BLaER1 treated with 17β-estradiol and CSF1 and Interleukin-3, amounts not matched to agents 10 nM and 100 nM (cell line): ENCODE measurements around the gene TBC1D14.

ENCODE experiments used
- H3K27ac ChIP-seq, 11 experiments: shearing (Covaris generic); formaldehyde crosslinking; 2 replicates each; pipeline ENCODE4 v1.8.1; 2022
- H3K27me3 ChIP-seq, 11 experiments: shearing (Covaris generic); formaldehyde crosslinking; 2 replicates each; pipeline ENCODE4 v1.8.1; 2022
- H3K36me3 ChIP-seq, 11 experiments: shearing (Covaris generic); formaldehyde crosslinking; 2 replicates each; pipeline ENCODE4 v1.8.1; 2022
- H3K4me1 ChIP-seq, 10 experiments: shearing (Covaris generic); formaldehyde crosslinking; 2 replicates each; pipeline ENCODE4 v1.8.1; 2022
- H3K4me2 ChIP-seq, 11 experiments: shearing (Covaris generic); formaldehyde crosslinking; 2 replicates each; pipeline ENCODE4 v1.8.1; 2022
- H3K4me3 ChIP-seq, 10 experiments: shearing (Covaris generic); formaldehyde crosslinking; 2 replicates each; pipeline ENCODE4 v1.8.1; 2022
- H3K9ac ChIP-seq, 11 experiments: shearing (Covaris generic); formaldehyde crosslinking; 2 replicates each; pipeline ENCODE4 v1.8.1; 2022
- H3K9me3 ChIP-seq, 11 experiments: shearing (Covaris generic); formaldehyde crosslinking; replicated peaks in 1 of 11; 2 replicates each; pipeline ENCODE4 v1.8.1; 2022
- H4K20me1 ChIP-seq, 11 experiments: shearing (Covaris generic); formaldehyde crosslinking; 2 replicates each; pipeline ENCODE4 v1.8.1; 2022
- Cebpa-rat ChIP-seq, 11 experiments: shearing (Covaris generic); IDR thresholded peaks; 2 replicates each; pipeline ENCODE4 v1.8.1; 2022

TBC1D14 gene

DNA sequence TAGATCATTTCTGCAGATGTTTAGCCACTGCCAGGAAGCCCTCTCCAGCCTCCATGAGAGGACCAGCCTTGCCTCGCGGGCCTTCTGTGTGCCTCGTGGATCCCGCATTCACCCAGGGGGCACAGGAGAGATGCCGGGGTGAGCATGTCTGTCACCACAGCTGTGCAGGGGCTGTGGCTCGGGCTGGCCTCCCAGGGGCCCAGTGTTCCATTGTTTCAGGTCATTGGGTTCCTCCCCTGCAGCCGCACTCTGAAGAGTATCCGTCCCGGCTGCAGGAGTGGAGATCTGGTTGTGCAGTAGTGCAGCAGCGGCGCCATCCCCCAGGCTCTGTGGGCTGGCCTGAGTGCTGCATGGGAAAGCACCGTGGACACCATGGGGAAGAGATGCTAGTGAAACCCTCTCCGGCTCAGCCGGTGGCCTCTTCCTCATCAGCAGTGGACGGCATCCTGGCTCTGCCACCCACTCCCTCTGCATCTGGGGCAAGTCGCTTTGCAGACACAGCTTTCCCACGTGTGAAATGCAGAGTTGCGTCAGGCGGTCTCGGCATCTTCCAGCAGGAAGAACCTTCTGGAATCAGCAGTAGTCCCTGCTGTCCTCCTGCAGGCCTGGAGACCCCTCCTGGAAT is 29.1 kb downstream of the TBC1D14 start:
- H3K9ac ChIP-seq, result peak overlapping the region; percentile 89 to 99 (median 94)
- H3K36me3 ChIP-seq, result peaks cover 26 to 51% (median 40%) of the 10 kb centered on the region in 11 experiments
- H4K20me1 ChIP-seq, result peaks cover 0 to 4% (median 0%) of the 10 kb centered on the region in 11 experiments; a peak in 2 of 22 replicates
- no peak for TF ChIP-seq Cebpa-rat (IDR thresholded peaks at IDR 0.05)
- peak overlapping the region; percentile 96 to 100 (median 99) for H3K27ac ChIP-seq
- no peaks in the 10 kb centered on the region for H3K27me3 ChIP-seq
- H3K4me3 ChIP-seq, result peak overlapping the region; percentile 49 to 75 (median 64)
- peaks cover 0 to 24% (median 16%) of the 10 kb centered on the region in 11 experiments; a peak in 16 of 22 replicates for H3K9me3 ChIP-seq
- peak overlapping the region; percentile 94 to 100 (median 99) for H3K4me2 ChIP-seq
- H3K4me1 ChIP-seq, result peaks cover 93 to 98% (median 96%) of the 10 kb centered on the region in 10 experiments

GRCh38 chr4:6939761-6940743 is 30.4 kb downstream of the TBC1D14 start:
- peak overlapping the region; percentile 96 to 100 (median 99) for H3K27ac ChIP-seq
- H3K4me1 ChIP-seq, result peaks cover 93 to 98% (median 96%) of the 10 kb centered on the region in 10 experiments
- no peaks in the 10 kb centered on the region for H3K27me3 ChIP-seq
- no peak for TF ChIP-seq Cebpa-rat (IDR thresholded peaks at IDR 0.05)
- peak overlapping the region; percentile 49 to 75 (median 64) for H3K4me3 ChIP-seq
- peaks cover 20 to 51% (median 36%) of the 10 kb centered on the region in 11 experiments; a peak in 20 of 22 replicates for H3K36me3 ChIP-seq
- H3K4me2 ChIP-seq, result peak overlapping the region; percentile 94 to 100 (median 99)
- H4K20me1 ChIP-seq, result peaks cover 0 to 4% (median 0%) of the 10 kb centered on the region in 11 experiments; a peak in 2 of 22 replicates
- H3K9ac ChIP-seq, result peak overlapping the region; percentile 89 to 99 (median 94)
- H3K9me3 ChIP-seq, result peaks cover 0 to 17% (median 9%) of the 10 kb centered on the region in 11 experiments; a peak in 12 of 22 replicates

GRCh38 chr4:6940744-6941137 is 31.1 kb downstream of the TBC1D14 start:
- H4K20me1 ChIP-seq, result peaks cover 0 to 5% (median 0%) of the 10 kb centered on the region in 11 experiments; a peak in 3 of 22 replicates
- H3K27me3 ChIP-seq, result no peaks in the 10 kb centered on the region
- H3K9me3 ChIP-seq, result peaks cover 0 to 15% (median 9%) of the 10 kb centered on the region in 11 experiments; a peak in 12 of 22 replicates
- H3K4me3 ChIP-seq, result peak overlapping the region; percentile 49 to 75 (median 64)
- H3K4me1 ChIP-seq, result peaks cover 93 to 98% (median 96%) of the 10 kb centered on the region in 10 experiments
- peaks cover 20 to 50% (median 35%) of the 10 kb centered on the region in 11 experiments; a peak in 20 of 22 replicates for H3K36me3 ChIP-seq
- peak overlapping the region; percentile 96 to 100 (median 99) for H3K27ac ChIP-seq
- no peak for TF ChIP-seq Cebpa-rat (IDR thresholded peaks at IDR 0.05)
- peak overlapping the region; percentile 89 to 99 (median 94) for H3K9ac ChIP-seq
- H3K4me2 ChIP-seq, result peak overlapping the region; percentile 94 to 100 (median 99)

- Histone ChIP-seq H3K36me3 (peaks cover 19 to 50% (median 35%) of the 10 kb centered on the region in 11 experiments; a peak in 20 of 22 replicates), H3K9ac (peak overlapping the region; percentile 89 to 99 (median 94)), H3K27ac (peak overlapping the region; percentile 96 to 100 (median 99)), H3K9me3 (peaks cover 0 to 6% (median 5%) of the 10 kb centered on the region in 11 experiments; a peak in 12 of 22 replicates), H3K4me2 (peak overlapping the region; percentile 94 to 100 (median 99)), H4K20me1 (peaks cover 0 to 15% (median 0%) of the 10 kb centered on the region in 11 experiments; a peak in 3 of 22 replicates), H3K27me3 (no peaks in the 10 kb centered on the region), H3K4me1 (peaks cover 88 to 97% (median 95%) of the 10 kb centered on the region in 10 experiments), H3K4me3 (peak overlapping the region; percentile 49 to 75 (median 64))
- no peak for TF ChIP-seq Cebpa-rat (IDR thresholded peaks at IDR 0.05)
Measured at GRCh38 chr4:6941796-6942195, 32.2 kb downstream of the TBC1D14 start.

- Histone ChIP-seq H3K27ac (peak overlapping the region; percentile 96 to 100 (median 99)), H3K4me2 (peak overlapping the region; percentile 87 to 99 (median 96)), H3K4me3 (peak overlapping the region; percentile 37 to 69 (median 55)), H3K9ac (peak overlapping the region; percentile 89 to 99 (median 94)), H3K9me3 (peaks cover 0 to under 1% (median 0%) of the 10 kb centered on the region in 11 experiments; a peak in 3 of 22 replicates), H3K36me3 (peaks cover 16 to 49% (median 35%) of the 10 kb centered on the region in 11 experiments; a peak in 20 of 22 replicates), H3K27me3 (no peaks in the 10 kb centered on the region), H4K20me1 (peaks cover 0 to 21% (median 0%) of the 10 kb centered on the region in 11 experiments; a peak in 4 of 22 replicates), H3K4me1 (peaks cover 83 to 96% (median 92%) of the 10 kb centered on the region in 10 experiments)
- TF ChIP-seq Cebpa-rat (IDR thresholded peaks at IDR 0.05), result peak; percentile 75 to 99 (median 96); a peak in 20 of 22 replicates
Measured at GRCh38 chr4:6942238-6942800, 32.7 kb downstream of the TBC1D14 start.

- peak overlapping the region; percentile 37 to 69 (median 55) for H3K4me3 ChIP-seq
- H4K20me1 ChIP-seq, result peaks cover 0 to 30% (median 8%) of the 10 kb centered on the region in 11 experiments; a peak in 12 of 22 replicates
- H3K9me3 ChIP-seq, result no peaks in the 10 kb centered on the region
- H3K36me3 ChIP-seq, result peaks cover 21 to 57% (median 43%) of the 10 kb centered on the region in 11 experiments; a peak in 20 of 22 replicates
- peak overlapping the region; percentile 96 to 100 (median 99) for H3K27ac ChIP-seq
- no peak for TF ChIP-seq Cebpa-rat (IDR thresholded peaks at IDR 0.05)
- H3K9ac ChIP-seq, result peak overlapping the region; percentile 89 to 99 (median 94)
- H3K4me1 ChIP-seq, result peaks cover 81 to 96% (median 91%) of the 10 kb centered on the region in 10 experiments
- H3K27me3 ChIP-seq, result no peaks in the 10 kb centered on the region
- peak overlapping the region; percentile 87 to 99 (median 96) for H3K4me2 ChIP-seq
Measured at GRCh38 chr4:6943012-6943884, 33.6 kb downstream of the TBC1D14 start.

GRCh38 chr4:6943885-6944225 is 34.2 kb downstream of the TBC1D14 start:
- peak overlapping the region; percentile 96 to 100 (median 99) for H3K27ac ChIP-seq
- TF ChIP-seq Cebpa-rat (IDR thresholded peaks at IDR 0.05), result no peak
- peaks cover 0 to under 1% (median 0%) of the 10 kb centered on the region in 11 experiments; a peak in 1 of 22 replicates for H3K9me3 ChIP-seq
- peaks cover 77 to 96% (median 87%) of the 10 kb centered on the region in 10 experiments for H3K4me1 ChIP-seq
- H3K4me3 ChIP-seq, result peak overlapping the region; percentile 37 to 69 (median 55)
- peaks cover 25 to 60% (median 49%) of the 10 kb centered on the region in 11 experiments; a peak in 21 of 22 replicates for H3K36me3 ChIP-seq
- H4K20me1 ChIP-seq, result peaks cover 0 to 32% (median 12%) of the 10 kb centered on the region in 11 experiments; a peak in 13 of 22 replicates
- H3K9ac ChIP-seq, result peak overlapping the region; percentile 89 to 99 (median 94)
- peak overlapping the region; percentile 87 to 99 (median 96) for H3K4me2 ChIP-seq
- H3K27me3 ChIP-seq, result no peaks in the 10 kb centered on the region
